GM12892 (cell line): ENCODE results near the gene LYPD4.

Experiments used
- POLR2A ChIP-seq: IDR thresholded peaks from 2 replicates; pipeline ENCODE4 v1.6.1; 2011; ENCODE audit warnings: low read depth, low read length, control low read depth
- POLR2AphosphoS5 ChIP-seq: IDR thresholded peaks from 2 replicates; pipeline ENCODE4 v1.6.1; 2011; ENCODE audit warnings: low read depth, low read length, control low read depth
- TAF1 ChIP-seq: IDR thresholded peaks from 2 replicates; pipeline ENCODE4 v1.6.1; 2011; ENCODE audit warnings: low read depth, mild to moderate bottlenecking, control low read depth, low read length, borderline replicate concordance

GRCh38 chr19:41816761-41817160 is 27.7 kb downstream of the LYPD4 start:
- TF ChIP-seq POLR2AphosphoS5 (no peak), TAF1 (no peak), POLR2A (no peak)
